Tibial nerve (tissue), 4 donors: ENCODE results near the gene ATF7.
A peak's percentile ranks its signal among the peaks of the same experiment; 100 is the strongest.

Source experiments
- CTCF ChIP-seq, 5 experiments: fragments of 200-600 bp in 3 of 5; fragments of 450-650 bp in 2 of 5; sonication (generic) in 3 of 5; IDR thresholded peaks; one replicate each; pipeline ENCODE4 v1.5.1; 2016 to 2019; ENCODE audit warnings: antibody characterized with exemption in 5 of 5, mild to moderate bottlenecking in 3 of 5, moderate library complexity in 2 of 5
- EP300 ChIP-seq, 2 donors: sonication (generic); formaldehyde crosslinking; IDR thresholded peaks; one replicate each; pipeline ENCODE4 v1.6.1; 2017; ENCODE audit warnings: antibody characterized with exemption in 2 of 2, mild to moderate bottlenecking in 1 of 2
- POLR2A ChIP-seq, 2 donors: fragments of 450-650 bp; IDR thresholded peaks; one replicate each; pipeline ENCODE4 v1.6.1; 2017; ENCODE audit warnings: antibody characterized with exemption in 2 of 2, mild to moderate bottlenecking in 2 of 2, moderate library complexity in 2 of 2

GRCh38 chr12:53499266-53500141 is 126.7 kb downstream of the ATF7 start, which contains the start of gene MAP3K12:
- TF ChIP-seq CTCF (IDR thresholded peaks at IDR 0.05) (peak in 1 of 5 experiments; percentile 8), EP300 (IDR thresholded peaks at IDR 0.05) (no peak), POLR2A (IDR thresholded peaks at IDR 0.05) (no peak)
